ENCODE measurements around the gene TTLL6. TPM values are rescaled to one million over a fixed set of nuclear protein-coding genes. Genes with fewer than 3 reads are reported as not detected.
"Not testable (repeated sequence)": the region's sequence is repeated elsewhere in the genome, so short reads cannot be mapped to it uniquely, and the experiment has no call there.

The TTLL6 gene
- total and polyA plus RNA-seq, 2 experiments from 2014 or later = not detected

- no peak overlapping the region for H3K9ac ChIP-seq
- 11 to 14% methylated on average over 27 to 31 of the region's 37 CpGs for WGBS, 2 experiments (ENCODE audit: low coverage in 1 of 2, low lambda C conversion rate in 2 of 2, missing lambda C conversion rate in 2 of 2)
- TF ChIP-seq EZH2 (IDR thresholded peaks at IDR 0.05; ENCODE audit: insufficient read depth, poor library complexity, severe bottlenecking) = peak; percentile 96
- no peak for TF ChIP-seq EZH2phosphoT487 (IDR thresholded peaks at IDR 0.05; ENCODE audit: insufficient read depth, low read depth)
- no peaks in the 10 kb centered on the region for H3K36me3 ChIP-seq (ENCODE audit: low read depth)
- H3K9me3 ChIP-seq (ENCODE audit: low read depth) = no peaks in the 10 kb centered on the region
- in situ Hi-C loops (cut with MboI) = no loop called here
- H3F3A ChIP-seq (ENCODE audit: insufficient read depth) = no peaks in the 10 kb centered on the region
- no peaks in the 10 kb centered on the region for H4K20me1 ChIP-seq (ENCODE audit: insufficient read depth)
- H3K27me3 ChIP-seq (replicated peaks; ENCODE audit: insufficient read depth) = peaks cover 99% of the 10 kb centered on the region
- H3K4me1 ChIP-seq (ENCODE audit: insufficient read depth) = no peaks in the 10 kb centered on the region
- H3K9me2 ChIP-seq (ENCODE audit: insufficient read depth) = no peaks in the 10 kb centered on the region
- H3K4me3 ChIP-seq = no peak overlapping the region
- H3K79me2 ChIP-seq (ENCODE audit: insufficient read depth) = no peaks in the 10 kb centered on the region
- H3K27ac ChIP-seq = no peak overlapping the region
- DNase-seq = no peak
- H2AFZ ChIP-seq = no peak overlapping the region
- H3K4me2 ChIP-seq (ENCODE audit: unreplicated experiment) = no peak overlapping the region
These were observed 97.3 kb downstream of the TTLL6 start for GRCh38 chr17:48719642-48720265.

GRCh38 chr17:48718761-48719641 is 98.0 kb downstream of the TTLL6 start:
- Histone ChIP-seq H3K27ac (no peak overlapping the region), H2AFZ (no peak overlapping the region), H3K27me3 (replicated peaks; ENCODE audit: insufficient read depth) (peaks cover 100% of the 10 kb centered on the region), H3K4me3 (no peak overlapping the region), H4K20me1 (ENCODE audit: insufficient read depth) (no peaks in the 10 kb centered on the region), H3K9me3 (ENCODE audit: low read depth) (no peaks in the 10 kb centered on the region), H3K9ac (no peak overlapping the region), H3K36me3 (ENCODE audit: low read depth) (no peaks in the 10 kb centered on the region), H3K79me2 (ENCODE audit: insufficient read depth) (no peaks in the 10 kb centered on the region), H3F3A (ENCODE audit: insufficient read depth) (no peaks in the 10 kb centered on the region), H3K9me2 (ENCODE audit: insufficient read depth) (no peaks in the 10 kb centered on the region), H3K4me1 (ENCODE audit: insufficient read depth) (no peaks in the 10 kb centered on the region), H3K4me2 (ENCODE audit: unreplicated experiment) (no peak overlapping the region)
- in situ Hi-C loops (cut with MboI) = no loop called here
- DNase-seq = no peak
- 12% methylated on average over 75 to 76 of the region's 80 CpGs for WGBS, 2 experiments (ENCODE audit: low coverage in 1 of 2, low lambda C conversion rate in 2 of 2, missing lambda C conversion rate in 2 of 2)
- TF ChIP-seq EZH2phosphoT487 (IDR thresholded peaks at IDR 0.05; ENCODE audit: insufficient read depth, low read depth) (no peak), EZH2 (IDR thresholded peaks at IDR 0.05; ENCODE audit: insufficient read depth, poor library complexity, severe bottlenecking) (no peak)

- no peaks in the 10 kb centered on the region for H3K4me1 ChIP-seq (ENCODE audit: insufficient read depth)
- H3K79me2 ChIP-seq (ENCODE audit: insufficient read depth) = no peaks in the 10 kb centered on the region
- no peak overlapping the region for H3K9ac ChIP-seq
- no peak overlapping the region for H3K4me3 ChIP-seq
- H3K9me2 ChIP-seq (ENCODE audit: insufficient read depth) = no peaks in the 10 kb centered on the region
- H3K27ac ChIP-seq = no peak overlapping the region
- WGBS, 2 experiments (ENCODE audit: low coverage in 1 of 2, low lambda C conversion rate in 2 of 2, missing lambda C conversion rate in 2 of 2) = 24 to 27% methylated on average over 24 of the region's 24 CpGs
- H3K4me2 ChIP-seq (ENCODE audit: unreplicated experiment) = no peak overlapping the region
- H3K36me3 ChIP-seq (ENCODE audit: low read depth) = no peaks in the 10 kb centered on the region
- no peaks in the 10 kb centered on the region for H4K20me1 ChIP-seq (ENCODE audit: insufficient read depth)
- H3K9me3 ChIP-seq (ENCODE audit: low read depth) = no peaks in the 10 kb centered on the region
- H3F3A ChIP-seq (ENCODE audit: insufficient read depth) = no peaks in the 10 kb centered on the region
- peak; percentile 63 for TF ChIP-seq EZH2 (IDR thresholded peaks at IDR 0.05; ENCODE audit: insufficient read depth, poor library complexity, severe bottlenecking)
- no peak for TF ChIP-seq EZH2phosphoT487 (IDR thresholded peaks at IDR 0.05; ENCODE audit: insufficient read depth, low read depth)
- in situ Hi-C loops (cut with MboI) = no loop called here
- no peak overlapping the region for H2AFZ ChIP-seq
- H3K27me3 ChIP-seq (replicated peaks; ENCODE audit: insufficient read depth) = peaks cover 98% of the 10 kb centered on the region
- DNase-seq = no peak
These were observed 98.7 kb downstream of the TTLL6 start for GRCh38 chr17:48718227-48718760.

- Histone ChIP-seq H3K4me2 (ENCODE audit: unreplicated experiment) (no peak overlapping the region), H3K9me3 (ENCODE audit: low read depth) (no peaks in the 10 kb centered on the region), H3K27me3 (replicated peaks; ENCODE audit: insufficient read depth) (peaks cover 96% of the 10 kb centered on the region), H3K9ac (no peak overlapping the region), H2AFZ (no peak overlapping the region), H3K4me3 (no peak overlapping the region), H3K27ac (no peak overlapping the region), H3K9me2 (ENCODE audit: insufficient read depth) (no peaks in the 10 kb centered on the region), H3K79me2 (ENCODE audit: insufficient read depth) (no peaks in the 10 kb centered on the region), H3K36me3 (ENCODE audit: low read depth) (no peaks in the 10 kb centered on the region), H3F3A (ENCODE audit: insufficient read depth) (no peaks in the 10 kb centered on the region), H4K20me1 (ENCODE audit: insufficient read depth) (no peaks in the 10 kb centered on the region), H3K4me1 (ENCODE audit: insufficient read depth) (no peaks in the 10 kb centered on the region)
- 19 to 20% methylated on average over 10 of the region's 10 CpGs for WGBS, 2 experiments (ENCODE audit: low coverage in 1 of 2, low lambda C conversion rate in 2 of 2, missing lambda C conversion rate in 2 of 2)
- TF ChIP-seq EZH2phosphoT487 (IDR thresholded peaks at IDR 0.05; ENCODE audit: insufficient read depth, low read depth) (0 out of 2 replicates have a peak, but pooled peaks have one; percentile 24), EZH2 (IDR thresholded peaks at IDR 0.05; ENCODE audit: insufficient read depth, poor library complexity, severe bottlenecking) (peak; percentile 64)
- in situ Hi-C loops (cut with MboI) = no loop called here
- no peak for DNase-seq
These were observed 99.4 kb downstream of the TTLL6 start for GRCh38 chr17:48717367-48718226.

GRCh38 chr17:48716549-48716948 is 100.5 kb downstream of the TTLL6 start:
- H3K4me2 ChIP-seq (ENCODE audit: unreplicated experiment); in situ Hi-C loops (cut with MboI); H2AFZ ChIP-seq; H3F3A ChIP-seq (ENCODE audit: insufficient read depth); H3K9ac ChIP-seq; H3K27ac ChIP-seq; H3K79me2 ChIP-seq (ENCODE audit: insufficient read depth); H3K36me3 ChIP-seq (ENCODE audit: low read depth); H4K20me1 ChIP-seq (ENCODE audit: insufficient read depth); H3K4me1 ChIP-seq (ENCODE audit: insufficient read depth); H3K4me3 ChIP-seq; H3K9me2 ChIP-seq (ENCODE audit: insufficient read depth); H3K9me3 ChIP-seq (ENCODE audit: low read depth); DNase-seq: not testable (repeated sequence)
- WGBS, 2 experiments (ENCODE audit: low coverage in 1 of 2, low lambda C conversion rate in 2 of 2, missing lambda C conversion rate in 2 of 2) = 45 to 50% methylated on average over 3 of the region's 3 CpGs
- peaks cover 93% of the 10 kb centered on the region for H3K27me3 ChIP-seq (replicated peaks; ENCODE audit: insufficient read depth)
